Bone marrow (tissue), 2 donors: ENCODE results near the gene LILRB3.
"Not testable (repeated sequence)": the region's sequence is repeated elsewhere in the genome, so short reads cannot be mapped to it uniquely, and the experiment has no call there.

Experiments used
- DNase-seq, 2 donors: peaks; one replicate each; lab custom pipeline; 2025; lab: John Stamatoyannopoulos, UW

The LILRB3 gene

GRCh38 chr19:54242646-54243045 is 19.8 kb upstream of the LILRB3 start, which contains the start of gene LILRA6:
Gene LILRA6 (minus strand): TSS chr19:54242790.
- not testable (repeated sequence) for DNase-seq

DNA sequence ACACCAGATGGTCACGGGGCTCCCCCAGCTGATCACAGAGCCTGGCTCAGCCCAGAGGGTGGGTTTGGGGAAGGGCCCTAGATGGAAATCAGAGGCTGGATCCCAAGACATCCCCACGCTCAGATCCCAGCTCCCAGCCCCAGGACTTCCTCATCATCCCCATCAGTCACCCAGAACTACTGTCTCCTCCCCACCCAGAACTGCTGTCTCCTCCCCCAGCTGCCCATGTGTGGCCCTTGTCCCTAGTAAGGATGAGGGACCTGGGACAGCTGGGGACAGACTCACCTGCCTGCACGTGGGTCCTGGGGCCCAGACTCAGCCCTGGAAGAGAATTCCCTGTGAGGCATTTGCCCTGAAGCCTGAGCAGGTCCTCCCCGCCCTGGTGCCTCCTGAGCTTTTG is 19.4 kb upstream of the LILRB3 start:
- not testable (repeated sequence) for DNase-seq

DNA sequence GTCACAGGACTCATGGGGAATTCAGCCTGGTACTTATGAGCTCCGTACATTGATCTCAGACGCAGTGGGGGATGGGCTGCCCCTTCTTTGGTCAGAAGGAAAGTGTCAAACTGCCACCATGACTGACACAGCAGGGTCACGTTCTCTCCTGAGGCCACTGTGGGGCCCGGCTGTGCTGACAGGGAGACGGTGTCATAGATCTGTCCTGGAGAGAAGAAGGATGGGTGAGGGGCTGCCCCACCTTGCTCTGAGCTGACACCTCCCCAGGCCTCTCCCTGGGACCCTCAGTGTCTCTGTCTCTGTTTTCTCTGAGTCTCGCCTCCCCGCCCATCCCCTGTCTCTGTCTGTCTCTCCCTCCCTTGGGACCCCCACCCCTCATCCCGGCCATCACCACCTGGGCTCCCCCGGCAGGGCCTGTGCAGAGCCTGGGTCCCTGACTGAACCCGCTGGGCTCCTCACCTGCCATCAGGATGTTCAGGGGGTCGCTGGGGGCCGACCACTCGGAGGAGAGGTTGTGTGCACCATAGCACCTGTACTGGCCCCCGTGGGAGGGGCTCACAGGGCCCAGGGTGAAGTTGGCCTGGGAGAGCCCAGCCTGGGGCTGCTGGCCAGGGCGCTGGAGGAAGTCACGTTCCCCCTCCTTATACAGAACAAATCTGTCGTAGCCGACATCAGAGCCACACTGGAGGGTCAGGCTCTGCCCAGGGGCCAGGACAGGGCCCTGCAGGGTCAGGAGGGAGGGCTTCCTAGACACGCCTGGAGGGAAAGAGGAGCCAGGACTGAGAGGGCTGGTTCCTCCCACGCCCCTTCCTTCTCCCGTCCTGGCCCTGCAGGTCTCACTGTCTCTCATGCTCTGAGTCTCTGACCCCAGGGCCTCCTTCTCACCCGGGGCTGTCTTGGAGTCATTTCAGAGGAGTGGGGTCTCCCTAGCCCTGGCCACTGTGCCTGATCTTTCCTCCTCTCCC is 17.8 kb upstream of the LILRB3 start:
- not testable (repeated sequence) for DNase-seq

- DNase-seq = not testable (repeated sequence)
Measured at GRCh38 chr19:54239491-54240371, 16.9 kb upstream of the LILRB3 start.

DNA sequence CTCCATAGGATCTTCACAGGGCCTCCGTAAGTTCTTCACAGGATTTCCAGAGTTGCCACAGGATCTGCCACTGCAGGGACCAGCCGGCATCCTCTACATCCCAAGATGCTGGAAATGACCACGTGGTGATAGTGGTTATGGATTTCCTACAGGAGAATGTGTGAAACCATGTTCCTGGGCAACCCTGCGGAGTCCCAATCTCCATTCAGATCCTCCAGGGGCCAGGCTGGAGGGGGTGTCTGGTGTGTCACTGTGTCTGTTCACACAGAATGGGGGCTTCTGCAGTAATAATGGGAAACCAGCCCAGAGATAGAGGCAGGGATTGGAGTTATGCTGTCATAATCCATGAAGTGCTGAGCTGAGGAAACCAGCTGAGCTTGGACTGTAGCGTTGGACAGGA is 11.1 kb upstream of the LILRB3 start:
- no peak for DNase-seq

DNA sequence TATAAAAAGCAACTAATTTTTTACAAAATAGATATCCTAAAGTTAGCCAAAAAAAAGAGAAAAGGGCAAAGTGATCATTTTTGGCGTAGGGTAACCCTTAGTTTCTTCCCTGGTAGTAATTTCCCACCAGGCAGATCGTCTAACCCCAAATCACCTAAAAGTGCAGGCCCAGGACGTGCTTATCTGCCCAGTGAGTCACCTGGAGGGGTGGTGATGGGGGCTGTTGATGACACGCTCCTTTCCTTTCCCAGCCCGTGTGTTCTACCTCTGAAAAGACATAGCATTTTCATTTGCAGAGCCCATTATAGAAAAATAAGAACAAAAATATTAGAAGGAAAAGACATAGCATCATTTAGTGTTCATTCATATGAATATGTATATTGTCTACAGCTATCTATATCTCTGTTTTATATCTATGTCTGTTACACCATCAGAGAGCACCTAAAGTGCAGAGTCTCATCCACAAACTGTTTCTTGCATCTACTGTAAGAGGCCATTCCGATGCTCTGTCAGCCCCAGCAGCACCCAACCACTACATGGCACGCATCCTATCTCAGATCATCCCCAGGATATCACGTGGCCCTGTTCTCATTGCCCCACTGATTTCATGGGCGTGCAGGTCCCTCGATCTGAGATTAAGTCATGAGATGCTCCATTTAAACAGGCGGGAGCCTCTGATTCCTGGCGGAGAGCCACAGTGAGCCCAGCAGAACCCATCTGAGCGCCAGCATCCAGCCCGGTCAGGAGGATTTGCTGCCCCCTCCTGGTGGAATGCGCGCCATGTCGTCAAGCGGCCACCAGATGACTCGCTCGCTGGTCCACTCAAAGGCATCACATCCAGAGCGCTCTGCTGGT is 8.5 kb upstream of the LILRB3 start:
- peak; percentile 61 to 75 for DNase-seq

DNA sequence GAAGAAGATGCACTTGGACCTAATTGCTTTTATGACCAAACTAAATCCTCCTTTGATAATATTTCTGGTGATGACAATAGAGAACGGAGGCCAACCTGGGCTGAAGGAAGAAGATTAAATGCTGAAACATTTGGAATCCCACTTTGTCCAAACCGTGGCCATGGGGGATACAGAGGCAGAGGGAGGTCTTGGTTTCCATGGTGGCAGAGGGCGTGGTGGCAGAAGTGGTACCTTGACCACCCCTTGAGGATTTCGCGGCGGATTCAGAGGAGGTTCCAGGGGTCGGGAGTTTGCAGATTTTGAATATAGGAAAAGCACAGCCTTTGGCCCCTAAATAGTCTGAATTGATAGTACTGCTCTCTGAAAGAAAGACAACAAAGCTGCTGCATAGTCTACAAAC is 7.2 kb upstream of the LILRB3 start:
- no peak for DNase-seq

DNA sequence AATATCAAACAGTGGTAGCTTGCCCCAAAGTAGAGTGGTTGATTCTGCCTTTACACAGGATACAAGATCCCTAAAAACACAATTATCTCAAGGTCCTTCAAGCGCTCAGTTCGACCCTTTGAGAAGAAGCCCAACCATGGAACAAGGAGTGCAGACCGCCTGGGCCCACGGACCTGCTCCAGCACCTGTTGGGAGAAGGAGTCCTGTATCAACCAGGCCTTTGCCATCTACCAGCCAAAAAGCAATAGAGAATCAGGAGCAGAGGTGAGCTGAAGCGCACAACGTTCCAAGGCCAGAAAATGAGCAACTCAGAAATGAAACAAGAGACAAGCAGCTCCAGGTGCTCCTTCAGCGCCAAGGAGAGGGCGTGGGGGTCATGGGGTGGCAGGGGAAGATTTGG is 6.3 kb upstream of the LILRB3 start:
- DNase-seq = no peak

DNA sequence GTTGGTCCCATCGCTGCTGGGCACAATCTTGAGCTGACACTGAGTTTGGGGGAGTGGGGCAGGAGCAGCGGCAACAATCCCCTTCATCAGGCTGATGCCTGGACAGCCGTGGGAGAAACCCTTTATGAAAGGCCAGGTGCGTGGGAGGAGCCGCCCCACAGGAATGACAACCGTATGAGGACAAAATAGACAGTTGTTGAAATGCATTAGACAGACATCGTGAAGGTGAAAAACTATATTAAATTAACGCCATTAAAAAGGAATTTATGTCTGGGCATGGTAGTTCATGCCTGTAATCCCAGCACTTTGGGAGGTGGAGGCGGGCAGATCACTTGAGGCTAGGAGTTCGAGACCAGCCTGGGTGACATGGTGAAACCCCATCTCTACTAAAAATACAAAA is 1.8 kb upstream of the LILRB3 start:
- not testable (repeated sequence) for DNase-seq

- not testable (repeated sequence) for DNase-seq
Measured at GRCh38 chr19:54223937-54224281, 1.1 kb upstream of the LILRB3 start.

DNA sequence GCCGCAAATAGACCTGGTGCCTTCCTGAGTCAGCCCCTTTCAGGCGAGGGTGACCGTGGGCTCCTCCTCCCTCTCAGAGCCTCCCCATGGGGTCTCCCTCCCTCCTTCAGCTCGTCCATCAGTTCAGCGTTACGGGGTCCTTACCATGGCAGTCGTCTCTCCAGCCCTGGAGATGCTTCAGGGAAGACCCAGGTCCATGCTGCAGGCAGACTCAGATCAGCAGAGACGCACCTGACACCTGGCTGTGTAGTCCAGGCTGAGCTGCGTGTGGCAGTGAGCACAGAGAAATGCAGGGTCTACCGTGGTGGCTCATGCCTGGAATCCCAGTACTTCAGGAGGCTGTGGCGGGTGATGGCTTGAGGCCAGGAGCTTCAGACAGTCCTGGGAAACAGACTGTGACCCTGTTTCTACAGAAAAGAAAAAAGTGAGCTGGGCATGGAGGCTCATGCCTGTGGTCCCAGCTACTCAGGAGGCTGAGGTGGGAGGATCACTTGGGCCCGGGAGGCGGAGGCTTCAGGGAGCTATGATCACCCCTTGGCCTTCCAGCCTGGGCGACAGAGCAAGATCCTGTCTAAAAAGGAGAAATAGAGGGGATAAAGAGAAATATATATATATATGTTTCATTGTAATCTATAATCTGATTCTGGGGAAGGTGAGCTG is 600 bp upstream of the LILRB3 start:
- DNase-seq = not testable (repeated sequence)

- not testable (repeated sequence) for DNase-seq
Measured at GRCh38 chr19:54221947-54222346, 860 bp downstream of the LILRB3 start.

DNA sequence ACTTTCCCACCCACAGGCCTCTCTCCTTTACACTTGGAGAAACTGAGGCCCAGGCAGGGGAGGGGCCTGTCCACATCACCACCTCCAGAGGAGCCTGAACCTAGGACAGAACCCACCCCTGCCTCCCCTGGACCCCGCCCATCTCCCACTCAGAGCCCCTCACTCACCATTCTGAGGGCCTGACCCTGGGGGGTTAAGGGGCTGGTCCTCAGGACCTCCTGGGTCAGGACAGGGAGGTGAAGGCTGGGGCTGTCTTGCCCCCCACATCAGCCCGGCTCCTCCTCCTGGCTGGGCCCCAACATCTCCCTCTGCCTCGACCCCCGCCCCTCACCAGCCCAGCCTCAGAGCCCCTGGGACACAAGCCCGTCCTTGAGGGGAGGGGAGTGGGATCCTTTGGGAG is 3.1 kb downstream of the LILRB3 start:
- DNase-seq = not testable (repeated sequence)

GRCh38 chr19:54218960-54219661 is 3.7 kb downstream of the LILRB3 start:
- DNase-seq = no peak

DNA sequence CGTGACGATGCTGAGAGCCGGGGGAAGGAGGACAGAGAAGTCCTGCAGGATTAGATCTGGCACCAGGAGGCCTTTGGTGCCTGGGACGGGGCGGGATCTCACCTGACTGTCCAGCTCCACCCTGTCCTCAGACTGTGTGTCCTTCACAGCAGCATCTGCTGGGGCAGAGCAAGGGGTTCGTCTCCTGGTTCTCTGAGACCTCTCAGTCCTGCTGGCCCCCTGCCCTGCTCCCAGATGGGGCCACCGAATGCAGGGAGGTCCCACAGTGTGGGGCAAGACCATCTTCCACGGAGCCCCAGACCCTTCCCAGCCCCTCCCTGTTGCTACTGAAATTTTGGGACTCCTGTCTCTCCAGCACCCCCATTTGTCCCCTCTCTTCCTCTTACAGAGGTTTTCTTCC is 4.5 kb downstream of the LILRB3 start:
- DNase-seq = no peak

- DNase-seq = not testable (repeated sequence)
Measured at GRCh38 chr19:54217517-54218247, 5.1 kb downstream of the LILRB3 start.

DNA sequence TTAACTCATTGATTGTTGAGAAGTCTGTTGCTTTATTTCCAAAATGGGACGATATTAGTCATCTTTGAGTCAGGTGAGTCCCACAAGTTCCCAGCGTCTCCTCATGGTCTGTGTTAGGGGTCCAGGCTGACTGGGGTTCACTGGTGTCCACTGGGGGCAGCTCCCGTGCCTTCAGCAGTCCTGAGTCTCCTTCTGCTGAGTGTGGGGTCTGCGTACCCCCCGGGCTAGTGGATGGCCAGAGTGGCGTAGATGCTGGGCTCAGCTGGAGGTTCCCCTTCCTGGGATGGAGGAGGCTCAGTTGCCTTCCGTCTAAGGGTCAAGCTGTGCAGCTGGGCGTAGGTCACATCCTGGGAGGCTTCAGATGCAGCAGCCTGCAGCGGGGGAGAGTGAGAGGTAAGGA is 5.9 kb downstream of the LILRB3 start:
- DNase-seq = no peak

- not testable (repeated sequence) for DNase-seq
Measured at GRCh38 chr19:54214734-54215133, 8.1 kb downstream of the LILRB3 start.

GRCh38 chr19:54214217-54214616 is 8.6 kb downstream of the LILRB3 start:
- DNase-seq = not testable (repeated sequence)

DNA sequence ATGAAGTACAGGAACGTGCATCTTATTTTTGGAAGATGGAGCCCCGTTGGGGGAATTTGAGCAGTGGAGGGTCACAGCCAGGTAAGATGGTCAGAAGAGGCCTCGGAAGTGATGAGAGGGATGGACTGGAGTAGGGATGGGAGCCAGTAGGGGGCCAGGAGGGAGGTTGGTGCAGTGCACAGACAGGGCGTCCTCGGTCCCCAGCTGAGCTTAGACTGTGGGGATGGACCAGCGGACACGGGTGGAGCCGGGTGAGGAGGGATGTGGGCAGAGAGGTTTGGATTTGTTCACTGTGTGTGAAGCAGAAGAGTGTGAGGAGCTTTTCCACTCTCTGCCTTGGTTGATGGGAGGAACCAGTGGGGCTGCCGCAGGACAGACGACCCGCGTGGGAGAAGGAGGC is 11.6 kb downstream of the LILRB3 start:
- DNase-seq = no peak
